ENCODE measurements around the gene SLC9A3. TPM values are rescaled to one million over a fixed set of nuclear protein-coding genes. Genes with fewer than 3 reads are reported as not detected.
"Not testable (repeated sequence)": the region's sequence is repeated elsewhere in the genome, so short reads cannot be mapped to it uniquely, and the experiment has no call there.

Gene SLC9A3
- total and polyA plus RNA-seq, 2 donors, result 2.1 to 2.8 TPM

- no peak overlapping the region for H3K4me3 ChIP-seq (ENCODE audit: low read depth, low read length)
- peaks cover 3% of the 10 kb centered on the region for H3K4me1 ChIP-seq (ENCODE audit: insufficient read depth)
- DNase-seq (ENCODE audit: extremely low spot score), result no peak
- H3K27ac ChIP-seq (ENCODE audit: low read depth), result no peak overlapping the region
- H3K36me3 ChIP-seq (ENCODE audit: insufficient read depth), result no peaks in the 10 kb centered on the region
- WGBS, result 78% methylated on average over 51 of the region's 51 CpGs
Measured at GRCh38 chr5:476102-476813, 48.0 kb downstream of the SLC9A3 start.

- Histone ChIP-seq H3K27ac (ENCODE audit: low read depth) (no peak overlapping the region), H3K4me1 (ENCODE audit: insufficient read depth) (peaks cover 3% of the 10 kb centered on the region), H3K36me3 (ENCODE audit: insufficient read depth) (no peaks in the 10 kb centered on the region), H3K4me3 (ENCODE audit: low read depth, low read length) (no peak overlapping the region)
- DNase-seq (ENCODE audit: extremely low spot score), result no peak
- WGBS, result 60% methylated on average over 8 of the region's 8 CpGs
Measured at GRCh38 chr5:475704-476101, 48.5 kb downstream of the SLC9A3 start.

DNA sequence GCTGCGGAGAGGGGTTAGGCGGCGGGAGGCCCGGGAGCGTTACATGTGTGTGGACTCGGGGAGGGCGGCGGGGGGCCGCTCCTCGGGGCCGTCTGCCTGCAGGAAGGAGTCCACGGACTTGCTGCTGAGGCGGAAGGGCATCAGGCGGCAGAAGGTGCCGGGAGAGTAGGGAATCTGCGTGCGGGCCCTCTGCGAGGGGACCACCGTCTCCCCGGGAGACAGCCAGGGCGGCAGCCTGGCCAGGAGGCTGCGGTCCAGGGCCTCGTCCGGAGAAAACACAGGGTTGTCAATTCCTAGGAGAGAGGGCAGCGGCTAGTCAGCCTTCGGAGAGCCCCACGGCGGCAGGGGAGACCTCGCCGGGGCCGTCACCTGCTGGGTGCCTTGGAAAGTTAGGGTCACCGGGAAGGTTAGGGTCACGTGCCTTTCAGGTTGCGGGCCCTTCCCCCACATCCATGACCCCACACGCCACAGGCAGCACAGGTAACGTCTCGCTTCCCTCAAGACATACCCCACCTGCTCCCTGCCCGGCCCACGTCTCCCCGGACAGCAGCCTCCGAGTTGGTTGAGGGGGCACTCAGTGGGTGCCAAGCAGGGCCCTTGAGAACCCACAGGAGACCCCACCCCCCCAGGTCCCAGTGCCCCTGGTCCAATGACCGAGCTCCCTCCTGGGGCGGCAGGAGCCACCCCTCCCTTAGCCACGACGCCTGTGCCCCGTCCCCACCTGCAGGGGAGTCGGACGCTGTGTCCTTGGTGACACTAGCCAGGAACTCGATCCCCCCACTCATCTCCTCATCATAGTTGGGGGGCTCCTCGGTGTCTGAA lies 49.2 kb downstream of the SLC9A3 start:
- H3K4me1 ChIP-seq (ENCODE audit: insufficient read depth), result peaks cover 3% of the 10 kb centered on the region
- H3K4me3 ChIP-seq (ENCODE audit: low read depth, low read length), result no peak overlapping the region
- H3K27ac ChIP-seq (ENCODE audit: low read depth), result no peak overlapping the region
- WGBS, result 17% methylated on average over 50 of the region's 50 CpGs
- no peak for DNase-seq (ENCODE audit: extremely low spot score)
- H3K36me3 ChIP-seq (ENCODE audit: insufficient read depth), result no peaks in the 10 kb centered on the region

- DNase-seq (ENCODE audit: extremely low spot score); H3K4me1 ChIP-seq (ENCODE audit: insufficient read depth); H3K27ac ChIP-seq (ENCODE audit: low read depth); H3K36me3 ChIP-seq (ENCODE audit: insufficient read depth): not testable (repeated sequence)
- H3K4me3 ChIP-seq (ENCODE audit: low read depth, low read length), result peak overlapping the region; percentile 86
- 0% methylated on average over 14 of the region's 50 CpGs for WGBS
Measured at GRCh38 chr5:474232-474839, 49.9 kb downstream of the SLC9A3 start.

DNA sequence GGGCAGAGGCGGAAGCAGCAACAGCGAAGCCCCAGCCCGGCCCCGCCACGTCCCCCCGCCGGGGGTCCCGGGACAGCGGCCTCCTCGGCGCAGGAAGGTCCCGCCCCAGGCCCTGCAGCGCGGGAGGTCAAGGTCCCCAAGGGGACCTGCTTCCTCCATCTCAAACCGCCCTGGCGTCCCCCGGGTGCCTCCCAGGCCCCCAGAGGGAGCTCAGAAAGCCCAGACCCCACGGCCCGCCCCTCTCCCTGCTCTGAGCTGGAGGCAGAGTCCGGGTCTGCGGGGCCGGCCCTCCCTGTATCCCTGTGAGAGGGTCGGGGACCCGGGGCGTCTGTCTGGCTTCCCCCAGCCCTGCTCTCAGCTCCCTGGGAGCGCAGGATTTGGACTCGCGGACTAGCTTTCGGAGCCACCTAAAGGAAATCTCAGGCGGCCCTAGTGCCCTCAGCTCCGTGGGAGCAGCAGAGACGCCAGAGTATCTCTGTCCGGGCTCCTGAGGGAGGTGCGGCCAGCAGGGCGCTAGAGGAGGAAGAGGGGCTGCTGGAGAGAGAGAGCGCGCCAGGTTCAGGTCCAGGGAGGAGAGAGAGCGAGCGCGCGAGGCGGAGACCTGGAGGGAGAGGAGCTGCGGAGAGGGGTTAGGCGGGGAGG lies 50.6 kb downstream of the SLC9A3 start:
- Histone ChIP-seq H3K4me1 (ENCODE audit: insufficient read depth) (peaks cover 3% of the 10 kb centered on the region), H3K4me3 (ENCODE audit: low read depth, low read length) (peak overlapping the region; percentile 86), H3K27ac (ENCODE audit: low read depth) (peak overlapping the region; percentile 31), H3K36me3 (ENCODE audit: insufficient read depth) (no peaks in the 10 kb centered on the region)
- DNase-seq (ENCODE audit: extremely low spot score), result no peak
- WGBS, result under 1% methylated on average over 44 of the region's 44 CpGs

DNA sequence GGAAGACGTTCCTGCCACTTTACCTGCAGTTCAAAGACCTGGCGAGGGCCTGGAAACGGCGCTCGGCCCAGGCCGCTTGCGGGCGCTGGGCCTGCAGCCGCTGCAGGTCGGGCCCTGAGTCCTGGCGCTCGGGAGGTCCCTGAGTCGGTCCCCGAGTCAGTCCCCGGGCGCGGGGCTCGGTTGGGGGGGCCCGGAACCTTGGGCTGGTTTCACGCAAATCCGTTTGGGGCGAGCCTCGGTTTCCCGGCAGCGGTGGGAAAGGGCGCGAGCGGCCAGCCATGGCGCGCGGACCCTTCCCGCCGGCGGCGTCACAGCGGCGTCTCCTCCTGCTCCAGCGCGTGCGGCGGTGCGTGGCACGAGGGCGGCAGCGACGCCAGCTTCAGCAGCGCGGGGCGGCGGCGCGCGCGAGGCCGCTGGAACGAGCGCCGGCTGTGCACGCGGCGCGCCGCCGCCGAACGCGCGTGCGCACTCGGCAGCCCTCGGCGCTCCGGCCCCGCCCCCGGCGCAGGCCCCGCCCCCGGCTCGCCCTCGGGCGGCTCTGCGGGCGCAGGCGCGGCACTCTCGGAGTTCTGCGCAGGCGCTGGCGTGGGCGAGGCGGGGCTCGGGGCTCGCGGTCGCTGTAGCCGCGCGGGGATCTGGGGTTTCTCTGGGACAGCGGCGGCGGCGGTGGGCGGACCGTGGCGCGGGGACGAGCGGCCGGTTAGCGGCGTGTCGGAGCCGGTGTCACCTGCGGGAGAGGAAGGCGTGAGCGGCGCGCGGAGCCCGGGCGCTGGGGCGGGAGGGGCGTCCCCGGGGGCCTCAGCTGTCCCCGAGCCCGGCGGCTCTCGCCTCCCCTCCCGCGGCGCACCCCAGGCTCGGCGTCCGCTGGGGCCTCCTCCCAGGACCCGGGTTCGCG lies 51.3 kb downstream of the SLC9A3 start:
- under 1% methylated on average over 134 of the region's 137 CpGs for WGBS
- Histone ChIP-seq H3K27ac (ENCODE audit: low read depth) (peak overlapping the region; percentile 74), H3K36me3 (ENCODE audit: insufficient read depth) (no peaks in the 10 kb centered on the region), H3K4me3 (ENCODE audit: low read depth, low read length) (peak overlapping the region; percentile 86), H3K4me1 (ENCODE audit: insufficient read depth) (peaks cover 3% of the 10 kb centered on the region)
- DNase-seq (ENCODE audit: extremely low spot score), result no peak

DNA sequence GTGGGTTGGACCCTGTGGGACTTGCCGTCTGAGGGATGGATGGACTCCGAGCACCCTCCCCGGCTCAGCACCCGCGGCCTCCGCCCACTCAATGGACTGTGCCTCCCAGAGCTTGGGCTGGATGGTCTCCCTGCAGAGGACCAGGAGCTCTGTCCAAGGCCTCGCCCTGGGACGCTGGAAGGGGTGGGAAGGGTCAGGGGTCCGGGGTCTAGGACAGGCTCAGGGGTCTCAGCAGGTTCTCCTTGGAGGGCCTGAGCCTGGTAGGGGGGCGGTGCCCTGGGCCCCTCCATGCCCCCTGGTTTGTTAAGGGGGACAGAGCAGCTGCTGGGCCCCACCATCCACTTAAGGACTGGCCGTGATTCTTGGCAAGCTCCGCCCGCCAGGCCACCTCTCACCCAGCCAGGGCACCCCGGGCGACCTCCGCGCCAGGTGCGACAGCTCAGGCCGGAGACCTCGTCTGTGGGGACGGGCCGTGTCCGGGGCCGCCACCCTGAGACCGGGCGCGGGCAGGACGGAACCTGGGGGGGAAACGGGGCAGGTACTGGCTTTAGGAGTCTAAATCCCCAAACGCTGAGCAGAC lies 52.1 kb downstream of the SLC9A3 start:
- WGBS, result 18% methylated on average over 30 of the region's 30 CpGs
- DNase-seq (ENCODE audit: extremely low spot score), result no peak
- H3K4me1 ChIP-seq (ENCODE audit: insufficient read depth), result peaks cover 3% of the 10 kb centered on the region

GRCh38 chr5:471750-472058 lies 52.5 kb downstream of the SLC9A3 start:
- no peak for DNase-seq (ENCODE audit: extremely low spot score)
- H3K4me3 ChIP-seq (ENCODE audit: low read depth, low read length), result peak overlapping the region; percentile 74
- H3K27ac ChIP-seq (ENCODE audit: low read depth), result no peak overlapping the region
- H3K4me1 ChIP-seq (ENCODE audit: insufficient read depth), result peaks cover 3% of the 10 kb centered on the region
- 80% methylated on average over 6 of the region's 6 CpGs for WGBS
- H3K36me3 ChIP-seq (ENCODE audit: insufficient read depth), result no peaks in the 10 kb centered on the region

More for the DNA sequence above, 52.1 kb downstream of the SLC9A3 start:
- H3K27ac ChIP-seq (ENCODE audit: low read depth), result peak overlapping the region; percentile 74
- no peaks in the 10 kb centered on the region for H3K36me3 ChIP-seq (ENCODE audit: insufficient read depth)
- H3K4me3 ChIP-seq (ENCODE audit: low read depth, low read length), result peak overlapping the region; percentile 74

DNA sequence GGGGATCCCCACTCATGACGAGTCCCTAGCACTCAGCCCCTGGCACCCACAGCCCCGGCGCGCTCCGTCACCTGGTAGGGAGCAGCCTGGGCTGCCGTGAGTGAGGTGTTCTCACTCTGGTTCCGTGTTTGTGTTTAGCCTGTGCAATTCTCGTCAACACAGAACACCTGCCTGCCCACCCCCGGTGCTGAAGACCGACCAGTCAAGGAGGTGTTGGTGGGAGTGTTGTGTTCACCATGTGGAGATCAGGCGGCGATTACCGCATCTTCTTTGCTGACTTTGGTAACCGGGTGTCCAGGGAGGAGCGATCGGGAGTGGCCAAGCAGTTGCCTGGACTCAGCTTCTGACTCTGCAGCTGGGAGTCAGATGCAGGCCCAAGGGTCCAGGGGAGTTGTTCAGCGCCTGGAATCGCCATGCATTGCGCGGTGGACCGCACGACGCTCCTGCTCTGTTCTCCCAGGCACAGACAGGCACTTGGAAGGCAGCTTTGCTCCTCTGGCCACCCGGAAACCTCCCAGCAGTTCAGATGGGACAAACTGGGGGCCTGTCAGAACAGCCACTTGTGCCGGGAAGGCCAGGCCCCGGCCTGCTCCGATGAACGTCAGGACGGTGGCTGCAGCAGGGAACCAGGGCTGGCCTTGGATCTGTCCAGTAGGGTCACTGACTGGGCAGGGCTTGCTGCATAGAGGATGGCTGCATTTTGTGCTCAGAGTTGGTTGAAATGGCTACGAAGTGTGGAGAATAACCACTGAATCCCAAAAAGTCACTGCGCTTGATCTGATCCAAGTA lies 53.1 kb downstream of the SLC9A3 start:
- no peak overlapping the region for H3K27ac ChIP-seq (ENCODE audit: low read depth)
- H3K36me3 ChIP-seq (ENCODE audit: insufficient read depth), result no peaks in the 10 kb centered on the region
- DNase-seq (ENCODE audit: extremely low spot score), result no peak
- H3K4me1 ChIP-seq (ENCODE audit: insufficient read depth), result peaks cover 2% of the 10 kb centered on the region
- WGBS, result 87% methylated on average over 31 of the region's 31 CpGs
- no peak overlapping the region for H3K4me3 ChIP-seq (ENCODE audit: low read depth, low read length)

- H3K4me1 ChIP-seq (ENCODE audit: insufficient read depth), result no peaks in the 10 kb centered on the region
- peaks cover 3% of the 10 kb centered on the region for H3K36me3 ChIP-seq (ENCODE audit: insufficient read depth)
- no peak overlapping the region for H3K4me3 ChIP-seq (ENCODE audit: low read depth, low read length)
- no peak for DNase-seq (ENCODE audit: extremely low spot score)
- no peak overlapping the region for H3K27ac ChIP-seq (ENCODE audit: low read depth)
- 90% methylated on average over 19 of the region's 19 CpGs for WGBS
Measured at GRCh38 chr5:469752-470483, 54.3 kb downstream of the SLC9A3 start.

DNA sequence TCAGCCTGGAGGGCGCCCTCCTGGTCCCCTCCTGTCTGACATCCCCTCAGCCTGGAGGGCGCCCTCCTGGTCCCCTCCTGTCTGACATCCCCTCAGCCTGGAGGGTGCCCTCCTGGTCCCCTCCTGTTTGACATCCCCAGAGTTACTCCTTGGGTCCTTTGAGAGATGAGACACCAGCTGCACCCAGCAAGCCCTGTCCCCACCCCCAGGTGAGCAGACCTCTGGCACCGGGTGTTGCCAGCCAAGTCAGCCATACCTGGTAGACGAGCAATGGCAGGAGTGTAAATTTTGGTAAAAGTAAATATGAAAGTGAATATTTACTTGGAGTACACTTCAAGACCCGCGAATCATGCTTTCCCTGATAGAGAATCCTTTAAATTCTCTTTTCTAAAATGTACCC lies 55.8 kb downstream of the SLC9A3 start:
- H3K27ac ChIP-seq (ENCODE audit: low read depth), result no peak overlapping the region
- peaks cover 3% of the 10 kb centered on the region for H3K36me3 ChIP-seq (ENCODE audit: insufficient read depth)
- no peaks in the 10 kb centered on the region for H3K4me1 ChIP-seq (ENCODE audit: insufficient read depth)
- H3K4me3 ChIP-seq (ENCODE audit: low read depth, low read length), result no peak overlapping the region
- no peak for DNase-seq (ENCODE audit: extremely low spot score)
- WGBS, result 93% methylated on average over 5 of the region's 6 CpGs
